Gastrocnemius medialis (tissue), 4 donors: Measurements from ENCODE around the gene TNS3. TPM values are rescaled to one million over a fixed set of nuclear protein-coding genes. Genes with fewer than 3 reads are reported as not detected.

Source experiments
- ATAC-seq, 2 donors: fragments of 150-250 bp; one replicate each; pipeline ENCODE4 v1.9.1; 2016
- DNase-seq, 2 donors: peaks; one replicate each; pipeline ENCODE4 v3.0.0-alpha.2; 2019
- H3K27ac ChIP-seq, 4 donors: fragments of 200-600 bp; sonication (generic); 1 replicate in 1 of 4; 2 replicates in 3 of 4; pipeline ENCODE4 v1.5.1; 2016 to 2018; ENCODE audit warnings: mild to moderate bottlenecking in 2 of 4, moderate library complexity in 1 of 4
- H3K27me3 ChIP-seq, 3 donors: fragments of 200-600 bp; sonication (generic) in 2 of 3; 1 replicate in 1 of 3; 2 replicates in 2 of 3; pipeline versions ENCODE4 v1.5.1 to v1.6.0; 2016 to 2019; ENCODE audit warnings: mild to moderate bottlenecking in 1 of 3, moderate library complexity in 1 of 3
- H3K36me3 ChIP-seq, 2 donors: fragments of 200-600 bp; sonication (generic) in 1 of 2; one replicate each; pipeline ENCODE4 v1.5.1; 2017 to 2018
- H3K4me1 ChIP-seq, 2 donors: fragments of 200-600 bp; sonication (generic) in 1 of 2; one replicate each; pipeline ENCODE4 v1.5.1; 2016 to 2017; ENCODE audit warnings: mild to moderate bottlenecking in 2 of 2
- H3K4me3 ChIP-seq, 4 donors: fragments of 200-600 bp; sonication (generic) in 3 of 4; 1 replicate in 1 of 4; 2 replicates in 3 of 4; pipeline ENCODE4 v1.5.1; 2016 to 2019; ENCODE audit warnings: mild to moderate bottlenecking in 2 of 4
- H3K9me3 ChIP-seq, 3 donors: fragments of 200-600 bp; sonication (generic) in 2 of 3; 1 replicate in 1 of 3; 2 replicates in 2 of 3; pipeline ENCODE4 v1.5.1; 2016 to 2019
- POLR2A ChIP-seq, 2 donors: fragments of 450-650 bp; IDR thresholded peaks; one replicate each; pipeline ENCODE4 v1.6.1; 2017; ENCODE audit warnings: antibody characterized with exemption in 2 of 2, mild to moderate bottlenecking in 2 of 2, moderate library complexity in 2 of 2
- in situ Hi-C, 4 donors: fragments of 200-750 bp; cut with MboI; loops; one replicate each; pipeline versions ENCODE4 v1.15.0 to v1.8.0; 2017; ENCODE audit warnings: low sequenced_read_pairs in 4 of 4
- intact Hi-C: fragments of 100-400 bp; cut with DNase I; formaldehyde crosslinking; loops from one replicate; pipeline ENCODE4 v1.15.1; 2023; ENCODE audit warnings: low total_unique reads
- total RNA-seq, 4 donors: library from RNA; depleted of rRNA; stranded (reverse); fragments of >200 nt; gene quantifications; one replicate each; pipeline versions ENCODE4 v1.1.0 to v1.2.3, GENCODE V29; 2016
- TF ChIP-seq, protein P1 (sequence below), 5 experiments: fragments of 450-650 bp in 3 of 5; fragments of 200-600 bp in 2 of 5; sonication (generic) in 2 of 5; IDR thresholded peaks in 4 of 5; conservative IDR thresholded peaks in 1 of 5; 1 replicate in 4 of 5; 2 replicates in 1 of 5; pipeline ENCODE4 v1.5.1; 2016 to 2019; ENCODE audit warnings: antibody characterized with exemption in 5 of 5, mild to moderate bottlenecking in 3 of 5, moderate library complexity in 3 of 5

The TNS3 gene
- total RNA-seq, 4 donors from 2014 or later = 39.4 to 64.3 (median 50.5) TPM

DNA sequence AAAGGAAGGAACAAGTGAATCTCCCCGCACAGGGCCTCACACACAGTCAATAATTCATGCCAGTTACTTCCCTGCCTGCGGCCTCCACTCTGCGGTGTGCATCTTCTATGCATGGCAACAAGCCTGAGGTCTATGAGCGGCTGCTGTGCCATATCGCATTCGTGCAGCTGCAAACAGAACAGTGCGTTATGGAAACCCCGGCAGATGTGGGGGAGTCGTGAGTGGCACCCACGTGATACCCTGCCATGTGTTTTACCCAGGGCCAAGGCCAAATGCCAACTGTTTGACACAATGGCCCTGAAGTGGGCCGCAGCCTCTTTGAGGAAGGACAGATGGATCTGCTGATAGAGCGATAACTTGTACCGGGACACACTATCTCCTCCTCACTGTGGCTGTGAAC is 13.4 kb downstream of the TNS3 start:
- no peak for TF ChIP-seq POLR2A (IDR thresholded peaks at IDR 0.05)
- TF ChIP-seq, protein P1, sequence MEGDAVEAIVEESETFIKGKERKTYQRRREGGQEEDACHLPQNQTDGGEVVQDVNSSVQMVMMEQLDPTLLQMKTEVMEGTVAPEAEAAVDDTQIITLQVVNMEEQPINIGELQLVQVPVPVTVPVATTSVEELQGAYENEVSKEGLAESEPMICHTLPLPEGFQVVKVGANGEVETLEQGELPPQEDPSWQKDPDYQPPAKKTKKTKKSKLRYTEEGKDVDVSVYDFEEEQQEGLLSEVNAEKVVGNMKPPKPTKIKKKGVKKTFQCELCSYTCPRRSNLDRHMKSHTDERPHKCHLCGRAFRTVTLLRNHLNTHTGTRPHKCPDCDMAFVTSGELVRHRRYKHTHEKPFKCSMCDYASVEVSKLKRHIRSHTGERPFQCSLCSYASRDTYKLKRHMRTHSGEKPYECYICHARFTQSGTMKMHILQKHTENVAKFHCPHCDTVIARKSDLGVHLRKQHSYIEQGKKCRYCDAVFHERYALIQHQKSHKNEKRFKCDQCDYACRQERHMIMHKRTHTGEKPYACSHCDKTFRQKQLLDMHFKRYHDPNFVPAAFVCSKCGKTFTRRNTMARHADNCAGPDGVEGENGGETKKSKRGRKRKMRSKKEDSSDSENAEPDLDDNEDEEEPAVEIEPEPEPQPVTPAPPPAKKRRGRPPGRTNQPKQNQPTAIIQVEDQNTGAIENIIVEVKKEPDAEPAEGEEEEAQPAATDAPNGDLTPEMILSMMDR (IDR thresholded peaks at IDR 0.05 in 4 of 5, conservative IDR thresholded peaks at IDR 0.05 in 1 of 5) = no peak
- H3K36me3 ChIP-seq = no peaks in the 10 kb centered on the region
- DNase-seq (peak in 1 of 2 donors; percentile 40), ATAC-seq (no peak)
- H3K4me3 ChIP-seq = no peak overlapping the region
- H3K27me3 ChIP-seq = no peaks in the 10 kb centered on the region
- peaks cover 16 to 17% of the 10 kb centered on the region in 2 donors for H3K4me1 ChIP-seq
- in situ Hi-C loops = no loop called here
- H3K27ac ChIP-seq = no peak overlapping the region
- intact Hi-C loops = no loop called here
- H3K9me3 ChIP-seq = no peaks in the 10 kb centered on the region

DNA sequence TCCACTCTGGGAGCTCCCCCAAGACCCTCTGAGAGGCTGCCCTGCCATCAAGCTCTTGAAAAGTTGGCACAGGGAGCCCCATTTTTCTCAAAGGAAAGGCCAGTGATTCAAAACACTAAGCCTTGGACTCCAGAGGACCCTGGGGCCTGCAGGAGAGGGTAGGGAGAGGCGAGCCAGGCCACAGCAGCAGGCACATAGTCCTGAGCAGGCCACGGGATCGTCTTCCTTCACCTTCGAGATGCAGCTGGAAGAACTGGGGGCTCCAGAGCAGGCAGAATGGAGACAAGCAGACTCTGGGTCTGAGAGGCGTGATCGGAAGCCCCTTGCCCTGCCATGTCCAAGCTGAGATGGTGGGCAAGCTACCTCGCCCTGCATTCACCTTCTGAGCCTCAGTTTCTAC is 13.9 kb downstream of the TNS3 start:
- H3K27me3 ChIP-seq = no peaks in the 10 kb centered on the region
- intact Hi-C loops (no loop called here), in situ Hi-C loops (no loop called here)
- no peak overlapping the region for H3K27ac ChIP-seq
- no peaks in the 10 kb centered on the region for H3K36me3 ChIP-seq
- peaks cover 16 to 17% of the 10 kb centered on the region in 2 donors for H3K4me1 ChIP-seq
- ATAC-seq (no peak), DNase-seq (no peak)
- no peak overlapping the region for H3K4me3 ChIP-seq
- no peak for TF ChIP-seq POLR2A (IDR thresholded peaks at IDR 0.05)
- no peaks in the 10 kb centered on the region for H3K9me3 ChIP-seq

DNA sequence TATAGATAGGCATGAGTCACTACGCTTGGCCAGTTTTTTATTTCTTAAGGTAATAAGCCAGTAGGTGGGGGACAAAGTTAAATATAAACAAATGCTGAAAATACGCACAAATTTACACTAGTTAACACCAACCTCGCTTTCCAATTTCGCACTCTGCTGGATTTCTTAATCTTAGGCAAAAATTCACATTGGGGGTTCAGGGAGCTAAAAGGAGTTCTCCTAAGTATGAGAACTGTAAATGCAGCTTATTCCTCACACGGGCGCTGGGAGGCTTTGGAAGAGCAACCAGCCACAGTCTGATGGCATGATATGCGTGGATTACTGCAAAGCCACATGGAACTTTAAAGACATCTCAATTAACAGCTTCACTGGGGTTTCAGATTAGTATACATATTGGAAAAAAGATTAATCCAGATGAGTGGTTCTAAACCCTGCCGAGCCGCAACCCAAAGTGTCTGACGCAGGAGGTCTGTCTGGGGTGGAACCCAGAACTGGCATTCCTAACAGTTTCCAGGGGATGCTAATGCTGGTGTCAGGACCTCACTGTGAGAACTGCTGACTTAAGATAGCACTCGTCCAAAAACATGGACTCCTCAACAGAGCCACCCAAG is 16.2 kb downstream of the TNS3 start:
- no peak for TF ChIP-seq POLR2A (IDR thresholded peaks at IDR 0.05)
- TF ChIP-seq, protein P1 (IDR thresholded peaks at IDR 0.05 in 4 of 5, conservative IDR thresholded peaks at IDR 0.05 in 1 of 5) = no peak
- H3K36me3 ChIP-seq = no peaks in the 10 kb centered on the region
- in situ Hi-C loops = no loop called here
- intact Hi-C loops = no loop called here
- peaks cover 2 to 4% of the 10 kb centered on the region in 2 donors for H3K4me1 ChIP-seq
- H3K27ac ChIP-seq = no peak overlapping the region
- no peak overlapping the region for H3K4me3 ChIP-seq
- no peak for ATAC-seq
- DNase-seq = no peak
- no peaks in the 10 kb centered on the region for H3K9me3 ChIP-seq
- no peaks in the 10 kb centered on the region for H3K27me3 ChIP-seq

DNA sequence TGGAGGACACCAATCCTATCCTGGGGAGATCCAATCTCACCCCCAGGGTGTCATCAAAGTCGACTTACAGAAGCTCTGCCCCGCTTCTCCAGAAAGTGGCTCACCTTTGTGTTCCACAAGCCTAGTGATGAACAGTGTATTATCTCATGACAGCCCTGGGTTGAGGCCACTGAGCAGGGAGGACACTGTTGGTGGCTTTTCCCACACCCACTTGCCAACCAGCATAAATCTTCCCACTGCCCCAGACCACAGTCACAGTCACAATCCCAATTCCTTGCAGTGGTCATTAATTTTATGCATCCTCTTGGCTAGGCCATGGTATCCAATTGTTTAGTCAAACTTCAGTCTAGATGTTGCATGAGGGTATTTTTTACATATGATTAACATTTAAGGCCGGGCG is 18.4 kb downstream of the TNS3 start:
- Histone ChIP-seq H3K27me3 (no peaks in the 10 kb centered on the region), H3K36me3 (no peaks in the 10 kb centered on the region), H3K27ac (no peak overlapping the region), H3K4me3 (no peak overlapping the region), H3K9me3 (no peaks in the 10 kb centered on the region), H3K4me1 (no peaks in the 10 kb centered on the region)
- ATAC-seq = no peak
- intact Hi-C loops = no loop called here
- TF ChIP-seq, protein P1 (IDR thresholded peaks at IDR 0.05 in 4 of 5, conservative IDR thresholded peaks at IDR 0.05 in 1 of 5) = no peak
- no peak for TF ChIP-seq POLR2A (IDR thresholded peaks at IDR 0.05)
- in situ Hi-C loops = no loop called here
- no peak for DNase-seq

DNA sequence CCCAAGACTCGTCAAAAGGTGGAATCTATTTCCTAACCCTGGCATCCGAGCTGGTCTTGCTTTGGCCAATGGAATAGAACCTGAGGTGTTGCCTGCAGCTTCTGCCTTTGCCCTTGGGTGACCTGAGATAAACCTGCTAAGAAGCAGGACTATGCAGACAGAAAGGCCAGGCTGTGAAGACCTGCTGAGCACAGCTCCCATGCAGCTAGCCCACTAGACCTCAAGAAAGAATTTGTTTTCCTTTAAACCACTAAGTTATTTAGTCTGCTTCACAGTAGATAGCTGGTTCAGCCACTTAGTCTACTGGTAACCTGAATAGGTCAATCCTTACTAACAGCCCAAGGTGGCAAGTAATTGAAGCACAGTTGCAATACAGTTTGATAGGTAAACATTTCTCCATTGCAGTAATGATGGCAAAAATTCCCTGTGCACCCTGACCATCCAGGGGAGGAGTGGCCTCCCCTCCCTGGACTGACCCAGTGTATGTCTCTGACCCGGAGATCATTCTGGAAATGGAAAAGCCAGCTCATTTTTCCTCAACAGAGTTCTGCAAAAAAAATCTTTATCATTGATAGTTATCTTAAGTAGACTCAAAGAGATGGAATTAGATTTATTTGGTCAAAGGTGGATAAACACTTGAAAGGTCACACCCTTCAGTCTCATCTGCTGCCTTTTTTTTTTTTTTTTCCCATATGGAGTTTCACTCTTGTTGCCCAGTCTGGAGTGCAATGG is 20.0 kb downstream of the TNS3 start:
- in situ Hi-C loops = no loop called here
- no peaks in the 10 kb centered on the region for H3K27me3 ChIP-seq
- ATAC-seq (no peak), DNase-seq (no peak)
- no peak overlapping the region for H3K4me3 ChIP-seq
- H3K9me3 ChIP-seq = no peaks in the 10 kb centered on the region
- no peaks in the 10 kb centered on the region for H3K36me3 ChIP-seq
- H3K27ac ChIP-seq = no peak overlapping the region
- intact Hi-C loops = no loop called here
- H3K4me1 ChIP-seq = peaks cover 0 to 5% of the 10 kb centered on the region in 2 donors
- no peak for TF ChIP-seq POLR2A (IDR thresholded peaks at IDR 0.05)
- TF ChIP-seq, protein P1 (IDR thresholded peaks at IDR 0.05 in 4 of 5, conservative IDR thresholded peaks at IDR 0.05 in 1 of 5) = no peak
